GM19397 (cell line): ENCODE measurements around the gene SSTR1.
A peak's percentile ranks its signal among the peaks of the same experiment; 100 is the strongest.

Source experiments
- ATAC-seq: cut with Tn5 transposase; IDR thresholded peaks from one replicate; pipeline ENCODE4 v1.9.1; 2021; ENCODE audit warnings: mild to moderate bottlenecking, moderate library complexity; ENCODE audit not compliant: unreplicated experiment

SSTR1 gene

GRCh38 chr14:38233218-38233617 is 25.5 kb downstream of the SSTR1 start:
- ATAC-seq: no peak

GRCh38 chr14:38238332-38238731 is 30.6 kb downstream of the SSTR1 start:
- ATAC-seq: no peak

- ATAC-seq: no peak
Measured at GRCh38 chr14:38238878-38239277, 31.2 kb downstream of the SSTR1 start.

DNA sequence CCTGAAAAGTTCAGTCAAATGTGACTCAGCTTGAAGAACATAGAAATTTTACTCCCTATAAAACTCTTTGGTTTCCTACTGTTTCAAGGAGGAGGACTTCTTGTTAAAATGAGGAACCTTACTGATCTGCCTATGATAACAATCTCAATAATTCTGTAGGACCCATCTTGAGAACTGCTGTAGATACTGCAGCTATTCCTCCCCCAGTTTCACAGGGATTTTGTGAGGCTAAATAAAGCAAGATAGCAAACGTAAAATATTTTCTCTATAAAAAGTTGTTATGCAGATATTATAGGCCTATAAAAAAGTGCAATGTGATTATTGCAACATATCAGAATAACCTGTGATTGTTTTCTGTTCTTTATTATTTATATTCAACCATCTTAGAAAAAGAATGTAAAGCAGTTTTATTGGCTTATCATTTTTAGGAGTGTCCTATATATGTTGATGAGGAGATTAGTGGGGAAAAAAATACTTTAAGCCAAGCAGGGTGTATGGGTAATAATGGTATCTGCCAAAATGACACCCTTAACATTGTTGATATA is 36.1 kb downstream of the SSTR1 start:
- ATAC-seq: no peak

DNA sequence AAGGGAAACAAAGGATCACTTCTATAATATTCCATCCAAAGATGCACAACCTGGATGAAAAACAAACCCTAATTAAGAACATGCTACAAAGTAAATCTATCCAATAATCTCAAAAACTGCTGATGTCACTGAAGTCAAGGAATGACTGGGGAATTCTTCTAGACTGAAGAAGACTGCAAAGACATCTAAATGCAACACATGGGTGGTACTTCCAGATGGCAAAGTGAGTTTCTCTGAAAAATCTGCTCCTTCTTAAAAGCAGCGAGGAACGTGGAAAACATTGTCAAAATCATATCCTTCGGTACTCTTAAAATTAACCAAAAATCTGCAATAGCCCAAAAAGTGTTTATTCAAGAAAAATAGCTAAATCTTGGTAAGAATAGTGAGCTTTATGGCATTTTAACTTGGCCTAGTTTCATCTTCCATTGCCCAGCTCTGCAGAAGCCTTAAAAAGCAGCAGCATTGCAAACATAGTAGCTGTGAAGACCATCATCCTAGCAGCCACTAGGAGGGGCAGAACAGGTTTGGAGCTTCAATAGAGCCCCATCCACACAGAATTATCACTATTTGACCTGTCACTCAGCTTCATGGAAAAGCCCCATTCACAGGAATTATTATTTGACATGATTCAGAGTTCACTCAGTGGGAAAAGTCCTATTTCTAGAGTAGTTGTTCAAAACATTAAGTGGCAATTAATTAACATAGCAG is 40.8 kb downstream of the SSTR1 start:
- ATAC-seq: no peak

- no peak for ATAC-seq
Measured at GRCh38 chr14:38250331-38250730, 42.6 kb downstream of the SSTR1 start.

DNA sequence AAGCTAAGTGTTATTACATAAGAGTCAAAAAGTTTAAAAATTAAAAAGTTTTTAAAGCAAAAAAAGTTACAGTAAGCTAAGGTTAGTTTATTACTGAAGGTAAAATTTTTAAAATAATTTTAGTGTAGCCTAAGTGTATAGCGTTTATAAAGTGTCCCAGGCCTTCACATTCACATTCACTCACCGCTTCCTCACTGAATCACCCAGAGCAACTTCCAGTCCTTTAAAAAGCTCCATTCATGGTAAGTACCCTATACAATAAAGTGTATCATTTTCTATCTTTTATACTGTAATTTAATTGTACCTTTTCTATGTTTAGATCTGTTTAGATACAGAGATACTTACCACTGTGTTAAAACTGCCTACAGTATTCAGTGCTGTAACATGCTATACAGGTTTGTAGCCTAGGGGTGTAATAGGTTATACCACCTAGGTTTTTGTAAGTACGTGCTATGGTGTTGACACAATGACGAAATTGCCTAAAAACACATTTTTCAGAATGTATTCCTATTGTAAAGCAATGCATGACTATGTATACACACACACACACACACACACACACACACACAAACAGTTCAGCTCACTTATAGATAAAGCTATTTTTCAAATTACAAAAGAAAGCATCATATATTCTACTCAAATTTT is 44.5 kb downstream of the SSTR1 start:
- ATAC-seq: no peak

GRCh38 chr14:38253676-38254075 is 46.0 kb downstream of the SSTR1 start:
- no peak for ATAC-seq

DNA sequence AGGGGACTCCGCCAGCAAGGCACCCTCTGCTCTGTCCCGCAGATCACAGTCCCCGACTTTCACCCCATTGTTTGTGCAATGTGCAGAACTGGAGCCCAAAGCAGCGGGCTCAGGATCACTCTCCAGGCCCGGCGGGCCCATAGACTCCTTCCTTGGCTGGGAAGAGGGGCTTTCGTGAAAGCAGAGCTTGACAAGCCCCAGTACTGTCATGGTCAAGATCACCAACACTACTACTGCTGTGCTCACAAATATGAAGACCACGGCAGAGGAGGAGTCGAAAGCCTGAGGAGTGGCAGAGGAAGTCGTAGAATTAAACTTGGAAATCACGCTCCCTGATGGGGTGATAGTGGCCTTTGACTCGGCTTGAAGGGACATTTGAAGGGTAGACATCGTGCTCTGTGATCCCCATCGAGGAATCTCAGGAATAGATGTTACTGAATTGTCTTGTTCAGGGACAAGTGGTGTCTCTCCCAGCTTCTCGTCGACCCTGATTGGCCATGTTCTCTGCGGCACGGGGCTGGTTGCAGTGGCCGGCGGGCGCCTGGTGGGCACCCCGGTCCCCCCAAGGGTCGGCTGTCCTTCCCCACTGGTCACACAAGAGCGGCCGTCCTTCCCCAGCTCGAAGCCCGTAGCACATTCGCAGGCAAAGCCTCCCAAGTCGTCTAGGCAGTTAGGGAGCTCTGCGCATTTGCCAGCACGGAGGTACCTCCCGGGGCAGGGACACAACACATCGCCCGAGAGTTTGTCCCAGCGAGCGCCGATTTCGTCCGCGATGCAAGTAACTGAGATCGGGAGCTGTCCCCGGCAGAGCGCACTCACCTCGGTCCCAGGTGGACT is 47.1 kb downstream of the SSTR1 start:
- ATAC-seq: no peak

DNA sequence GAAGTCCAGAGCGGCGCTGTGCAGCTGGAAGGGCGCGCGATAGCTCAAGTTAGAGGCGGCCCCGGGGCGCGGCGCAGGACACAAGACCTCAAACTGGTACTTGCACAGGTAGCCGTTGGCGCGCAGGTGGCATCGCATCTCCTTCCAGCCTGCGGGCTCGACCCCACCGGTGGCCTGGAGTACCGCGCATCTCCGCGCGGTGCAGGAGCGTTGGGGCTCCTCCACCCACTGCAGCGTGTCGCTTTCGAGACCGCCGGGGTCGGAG is 47.6 kb downstream of the SSTR1 start:
- peak; percentile 39 for ATAC-seq

GRCh38 chr14:38255673-38256532 is 48.2 kb downstream of the SSTR1 start, which contains the start of gene CLEC14A:
Gene CLEC14A, minus strand, starts transcription at chr14:38256093. Its CDS starts 71 bp downstream, at chr14:38256022.
- peak; percentile 55 for ATAC-seq

DNA sequence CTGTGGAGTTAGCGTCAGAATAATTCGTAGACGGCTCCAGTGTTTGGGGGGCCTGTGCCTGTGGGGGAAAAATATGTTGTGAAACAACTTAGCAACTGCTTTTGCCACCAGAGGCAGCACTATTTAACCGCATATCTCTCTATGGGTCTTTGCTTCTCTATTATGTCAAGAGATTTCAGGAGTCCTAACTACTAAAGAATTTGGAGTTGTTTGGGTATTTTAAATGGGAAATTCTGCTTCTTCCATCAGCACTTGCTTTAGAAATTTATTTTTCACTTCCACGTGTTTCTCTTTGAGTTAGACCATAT is 48.8 kb downstream of the SSTR1 start:
- no peak for ATAC-seq

GRCh38 chr14:38257507-38257906 is 49.8 kb downstream of the SSTR1 start:
- no peak for ATAC-seq

- ATAC-seq: no peak
Measured at GRCh38 chr14:38261620-38262019, 53.9 kb downstream of the SSTR1 start.
